Keratinocyte (primary cell): Measurements from ENCODE around the gene ESRRB. TPM values are rescaled to one million over a fixed set of nuclear protein-coding genes. Genes with fewer than 3 reads are reported as not detected.

Experiments
- DNase-seq: peaks from one replicate; pipeline ENCODE4 v3.0.0-alpha.2; 2011; ENCODE audit warnings: low read depth, missing footprints, low spot score
- FAIRE-seq: peaks from 2 replicates; lab custom pipeline; 2011; peaks lifted over from hg19 to GRCh38; lab: Jason Lieb, UNC
- H2AFZ ChIP-seq: 2 replicates; pipeline ENCODE4 v1.6.0; 2012; ENCODE audit warnings: low read length, control low read depth, inconsistent platforms; ENCODE audit not compliant: control insufficient read depth
- H3K27ac ChIP-seq: 2 replicates; pipeline ENCODE4 v1.5.1; 2011; ENCODE audit warnings: low read length; ENCODE audit not compliant: control insufficient read depth, insufficient read depth
- H3K27me3 ChIP-seq: 3 replicates; pipeline ENCODE4 v1.6.0; 2011; ENCODE audit warnings: low read length; ENCODE audit not compliant: control insufficient read depth, insufficient read depth; ENCODE audit errors: extremely low read depth
- H3K36me3 ChIP-seq, 2 experiments: 2 replicates in 1 of 2; 3 replicates in 1 of 2; pipeline ENCODE4 v1.5.1; 2011; ENCODE audit warnings: low read length in 2 of 2, mild to moderate bottlenecking in 1 of 2; ENCODE audit not compliant: control insufficient read depth in 2 of 2, insufficient read depth in 2 of 2; ENCODE audit errors: extremely low read depth in 1 of 2
- H3K4me1 ChIP-seq: 3 replicates; pipeline ENCODE4 v1.5.1; 2011; ENCODE audit warnings: low read length; ENCODE audit not compliant: control insufficient read depth, insufficient read depth; ENCODE audit errors: extremely low read depth
- H3K4me2 ChIP-seq: 3 replicates; pipeline ENCODE4 v1.6.0; 2011; ENCODE audit warnings: low read depth, low read length; ENCODE audit not compliant: control insufficient read depth, insufficient read depth; ENCODE audit errors: extremely low read depth
- H3K4me3 ChIP-seq, 3 experiments: fragments of 200-600 bp in 1 of 3; sonication (generic) in 1 of 3; 2 replicates in 2 of 3; 3 replicates in 1 of 3; pipeline ENCODE4 v1.5.1; 2011 to 2016; ENCODE audit warnings: low read length in 3 of 3, mild to moderate bottlenecking in 3 of 3, control low read depth in 2 of 3, inconsistent platforms in 1 of 3, low read depth in 1 of 3, mixed read lengths in 1 of 3, mixed run types in 1 of 3, moderate library complexity in 1 of 3; ENCODE audit not compliant: control insufficient read depth in 2 of 3, insufficient read depth in 2 of 3; ENCODE audit errors: extremely low read depth in 1 of 3
- H3K79me2 ChIP-seq: 2 replicates; pipeline ENCODE4 v1.6.0; 2012; ENCODE audit warnings: low read length; ENCODE audit not compliant: control insufficient read depth, insufficient read depth
- H3K9ac ChIP-seq: 3 replicates; pipeline ENCODE4 v1.6.0; 2011; ENCODE audit warnings: low read length; ENCODE audit not compliant: control insufficient read depth, insufficient read depth; ENCODE audit errors: extremely low read depth
- H3K9me1 ChIP-seq: 3 replicates; pipeline ENCODE4 v1.6.0; 2011; ENCODE audit warnings: low read length; ENCODE audit not compliant: control insufficient read depth, insufficient read depth; ENCODE audit errors: extremely low read depth
- H3K9me3 ChIP-seq: 2 replicates; pipeline ENCODE4 v1.5.1; 2012; ENCODE audit warnings: low read depth, low read length; ENCODE audit not compliant: control insufficient read depth
- H4K20me1 ChIP-seq: 3 replicates; pipeline ENCODE4 v1.6.0; 2011; ENCODE audit warnings: low read length; ENCODE audit not compliant: control insufficient read depth, insufficient read depth; ENCODE audit errors: extremely low read depth
- CTCF ChIP-seq, 3 experiments: IDR thresholded peaks in 1 of 3; conservative IDR thresholded peaks in 1 of 3; optimal IDR thresholded peaks in 1 of 3; 2 replicates in 2 of 3; 3 replicates in 1 of 3; pipeline versions ENCODE3 to v1.5.1; 2011; ENCODE audit warnings: low read length in 3 of 3, mild to moderate bottlenecking in 3 of 3, moderate library complexity in 2 of 3, control low read depth in 1 of 3, inconsistent platforms in 1 of 3; ENCODE audit not compliant: insufficient read depth in 2 of 3; ENCODE audit errors: extremely low read depth in 1 of 3
- EZH2 ChIP-seq: IDR thresholded peaks from one replicate; pipeline ENCODE4 v1.6.1; 2012; ENCODE audit warnings: inconsistent platforms, mild to moderate bottlenecking, low read length, moderate library complexity
- dilution Hi-C: fragments of 300-500 bp; cut with MboI; formaldehyde crosslinking; loops from one replicate; pipeline ENCODE4 v1.7.0; 2020; ENCODE audit warnings: low sequenced_read_pairs; ENCODE audit not compliant: extremely low pct_ligation_motif_present
- polyA plus RNA-seq, 5 experiments: library from polyadenylated mRNA; depleted of rRNA in 3 of 5; stranded (reverse) in 3 of 5; stranded (forward) in 1 of 5; unstranded in 1 of 5; fragments of >200 nt; gene quantifications; 1 replicate in 1 of 5; 2 replicates in 3 of 5; 3 replicates in 1 of 5; pipeline versions ENCODE4 v1.2.1 to v1.2.3, GENCODE V29; 2011 to 2012; ENCODE audit warnings: missing spikeins in 2 of 5, low read depth in 1 of 5, low replicate concordance in 1 of 5

Gene ESRRB
- polyA plus RNA-seq, 1 donor (not counting 4 experiments of a cell fraction or from before 2014, with no cell fraction given), result 0.01 TPM

DNA sequence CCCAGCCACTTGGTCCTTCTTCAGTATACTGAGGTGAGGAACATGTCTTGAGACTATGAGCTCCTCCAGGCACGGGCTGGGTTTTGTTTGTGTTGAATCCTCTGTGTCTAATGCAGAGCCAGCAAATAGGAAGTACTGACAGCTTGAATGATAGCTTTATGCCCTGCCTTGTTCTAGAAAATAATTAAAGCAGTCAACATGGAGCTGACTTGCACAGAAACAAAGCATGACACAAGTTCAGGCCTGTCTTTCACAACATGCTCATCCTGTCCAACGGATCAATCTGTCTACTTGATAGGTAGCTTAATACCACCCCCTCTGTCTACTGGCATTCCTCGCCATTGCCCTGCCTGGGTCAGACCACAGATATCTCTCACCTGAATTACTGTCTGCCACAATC, 140.9 kb downstream of the ESRRB start:
- FAIRE-seq (peak; percentile 95), DNase-seq (peak; percentile 89)
- Histone ChIP-seq H3K4me2 (peak overlapping the region; percentile 11), H3K4me3 (no peak overlapping the region), H3K9ac (no peak overlapping the region), H3K79me2 (no peaks in the 10 kb centered on the region), H3K9me1 (no peaks in the 10 kb centered on the region), H3K9me3 (no peaks in the 10 kb centered on the region), H4K20me1 (no peaks in the 10 kb centered on the region), H3K27me3 (no peaks in the 10 kb centered on the region), H3K27ac (no peak overlapping the region), H2AFZ (peak overlapping the region; percentile 1), H3K4me1 (peaks cover 12% of the 10 kb centered on the region), H3K36me3 (no peaks in the 10 kb centered on the region)
- TF ChIP-seq EZH2 (no peak), CTCF (optimal IDR thresholded peaks at IDR 0.05 in 1 of 3, IDR thresholded peaks at IDR 0.05 in 1 of 3, conservative IDR thresholded peaks at IDR 0.05 in 1 of 3; ENCODE audit: extremely low read depth in 1 of 3, insufficient read depth in 2 of 3, low read length in 3 of 3) (peak in 1 of 3 experiments; percentile 15)
- dilution Hi-C loops, result no loop called here

DNA sequence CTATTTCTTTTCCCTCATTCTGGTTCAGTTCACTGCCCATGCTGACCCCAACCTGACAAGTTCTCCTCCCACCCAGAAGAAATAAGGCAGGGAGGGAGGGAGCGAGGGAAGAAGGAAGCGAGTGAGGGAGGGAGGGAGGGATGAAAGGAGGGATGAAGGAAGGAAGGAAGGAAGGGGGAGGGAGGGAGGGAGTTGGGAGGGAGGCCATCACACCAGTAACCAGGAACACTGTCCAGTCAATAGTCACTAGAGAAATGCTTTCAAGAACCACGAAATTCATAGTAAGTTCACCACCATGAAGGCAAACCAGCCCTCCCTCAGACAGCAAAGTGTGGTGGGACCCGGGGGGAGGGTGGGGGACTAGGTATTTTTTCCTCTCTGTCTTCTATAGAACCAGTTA, 142.4 kb downstream of the ESRRB start:
- no peaks in the 10 kb centered on the region for H3K27me3 ChIP-seq
- H4K20me1 ChIP-seq, result no peaks in the 10 kb centered on the region
- H3K79me2 ChIP-seq, result no peaks in the 10 kb centered on the region
- H3K9ac ChIP-seq, result no peak overlapping the region
- H2AFZ ChIP-seq, result no peak overlapping the region
- dilution Hi-C loops, result no loop called here
- H3K9me3 ChIP-seq, result no peaks in the 10 kb centered on the region
- H3K4me1 ChIP-seq, result peaks cover 12% of the 10 kb centered on the region
- H3K4me2 ChIP-seq, result no peak overlapping the region
- no peak for TF ChIP-seq EZH2
- TF ChIP-seq CTCF (optimal IDR thresholded peaks at IDR 0.05 in 1 of 3, IDR thresholded peaks at IDR 0.05 in 1 of 3, conservative IDR thresholded peaks at IDR 0.05 in 1 of 3; ENCODE audit: extremely low read depth in 1 of 3, insufficient read depth in 2 of 3, low read length in 3 of 3), result no peak
- FAIRE-seq (no peak), DNase-seq (no peak)
- no peaks in the 10 kb centered on the region for H3K9me1 ChIP-seq
- H3K36me3 ChIP-seq, result no peaks in the 10 kb centered on the region
- no peak overlapping the region for H3K27ac ChIP-seq
- H3K4me3 ChIP-seq, result no peak overlapping the region
